Activated T-cell treated with anti-CD3 and anti-CD28 coated beads, Interleukin-2, amount 50 U/mL, for 1 hour (primary cell): ENCODE measurements around the gene PPP3CB.

Experiments
- DNase-seq: peaks from one replicate; pipeline ENCODE4 v3.0.0-alpha.2; 2020

Gene PPP3CB

GRCh38 chr10:73478636-73479035, 17.2 kb downstream of the PPP3CB start:
- DNase-seq = no peak

DNA sequence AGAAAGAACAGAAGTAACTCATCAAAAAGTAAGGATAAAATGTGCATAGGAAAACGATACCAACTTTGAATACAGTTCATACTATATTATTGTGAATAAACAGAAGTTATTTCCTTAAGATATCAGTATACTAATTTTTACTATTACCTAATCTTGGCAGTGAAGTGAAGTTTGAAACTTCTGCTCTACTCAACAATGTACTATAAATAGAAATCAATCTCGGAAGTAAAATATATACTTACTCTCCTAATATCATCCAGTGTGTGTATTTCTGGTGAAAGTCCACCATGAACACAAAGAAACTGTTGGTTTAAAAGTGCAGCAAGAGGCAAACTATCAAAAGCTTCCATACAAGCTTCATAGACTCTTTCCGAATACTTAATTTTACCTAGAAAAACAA, 24.6 kb downstream of the PPP3CB start:
- no peak for DNase-seq

DNA sequence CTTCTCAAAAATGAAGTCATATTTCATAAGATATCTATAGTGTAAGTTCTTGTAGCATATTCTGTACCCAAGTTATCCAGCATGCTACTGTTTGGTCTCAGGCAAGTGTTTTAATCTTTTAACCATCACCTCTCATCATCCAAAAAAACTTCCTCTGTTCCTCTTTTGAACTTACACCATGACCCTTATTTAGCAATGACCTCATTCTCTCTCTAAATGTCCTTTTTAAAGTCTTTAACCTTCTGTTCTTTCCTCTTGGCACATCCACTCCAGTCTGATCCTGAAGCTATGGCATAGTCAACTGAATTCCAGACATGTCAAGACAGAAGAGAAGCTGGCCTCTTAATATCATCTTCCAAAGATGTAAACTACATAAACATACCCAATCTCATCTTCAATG, 26.2 kb downstream of the PPP3CB start:
- no peak for DNase-seq

- DNase-seq = no peak
These were observed 28.6 kb downstream of the PPP3CB start for GRCh38 chr10:73467206-73467605.

DNA sequence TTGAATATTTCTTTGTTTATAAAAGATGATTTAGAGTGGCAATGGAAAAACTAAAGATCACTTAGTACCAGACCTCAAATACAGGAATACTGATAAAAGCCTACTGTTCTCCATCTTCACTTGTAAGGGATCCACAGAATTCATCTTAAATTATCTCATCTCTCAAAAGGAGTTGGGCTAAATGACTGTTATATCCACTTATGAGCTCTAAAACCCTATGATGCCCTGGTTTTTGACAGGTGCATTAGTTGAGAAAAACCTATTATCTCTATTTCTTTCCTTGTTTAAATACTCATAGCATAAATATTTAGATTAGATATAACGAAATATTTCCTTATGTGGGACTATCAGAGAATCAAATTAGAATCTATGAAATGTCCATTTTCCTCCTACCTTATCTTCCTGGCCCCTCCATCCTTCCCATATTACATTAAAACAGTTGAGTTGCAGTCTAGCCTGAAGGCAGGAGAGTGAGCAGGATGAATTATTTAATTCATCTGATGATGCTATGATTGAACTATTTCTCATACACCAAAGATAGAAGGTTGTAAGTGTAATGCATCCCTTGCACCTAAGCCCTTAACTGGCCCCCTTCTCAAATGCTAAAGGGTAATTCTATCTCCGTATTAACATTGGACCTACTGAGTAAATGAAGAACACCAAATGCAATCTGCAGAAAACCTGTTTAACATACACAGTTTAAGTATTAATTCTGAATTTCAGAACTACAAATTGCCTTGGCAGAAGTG, 29.7 kb downstream of the PPP3CB start:
- DNase-seq = no peak

- DNase-seq = no peak
These were observed 34.9 kb downstream of the PPP3CB start for GRCh38 chr10:73460897-73461296.

- DNase-seq = no peak
These were observed 36.0 kb downstream of the PPP3CB start for GRCh38 chr10:73459683-73460314.

DNA sequence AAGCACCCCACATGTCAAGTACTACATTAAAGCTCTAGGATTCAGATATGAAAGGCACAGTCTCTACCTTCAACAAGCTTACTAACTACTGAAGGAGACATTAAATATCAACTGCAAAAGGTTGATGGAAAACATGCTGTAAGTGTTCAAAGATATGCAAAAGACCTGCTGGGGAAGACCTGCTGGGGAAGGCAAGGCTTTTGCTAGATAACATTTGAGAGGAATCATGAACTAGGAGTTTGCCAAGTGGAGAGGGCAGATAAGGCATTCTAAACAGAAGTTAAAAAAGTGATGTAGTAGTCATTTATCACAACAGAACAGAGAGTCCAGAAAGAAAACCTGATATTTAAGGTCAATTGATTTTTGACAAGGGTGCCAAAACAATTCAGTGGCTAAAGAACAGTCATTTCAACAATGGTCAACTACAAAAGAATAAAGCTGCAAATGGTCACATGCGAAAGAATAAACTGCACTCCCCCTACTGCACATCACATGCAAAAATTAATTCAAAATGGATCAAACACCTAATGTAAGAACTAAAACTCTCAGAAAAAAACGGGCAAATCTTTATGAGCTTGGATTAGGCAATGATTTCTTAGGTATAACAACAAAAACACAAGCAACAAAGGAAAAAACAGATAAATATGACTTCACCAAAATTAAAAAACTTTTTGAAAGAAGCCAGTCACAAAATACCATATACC, 39.5 kb downstream of the PPP3CB start:
- no peak for DNase-seq

GRCh38 chr10:73449113-73449512, 46.7 kb downstream of the PPP3CB start:
- no peak for DNase-seq

DNA sequence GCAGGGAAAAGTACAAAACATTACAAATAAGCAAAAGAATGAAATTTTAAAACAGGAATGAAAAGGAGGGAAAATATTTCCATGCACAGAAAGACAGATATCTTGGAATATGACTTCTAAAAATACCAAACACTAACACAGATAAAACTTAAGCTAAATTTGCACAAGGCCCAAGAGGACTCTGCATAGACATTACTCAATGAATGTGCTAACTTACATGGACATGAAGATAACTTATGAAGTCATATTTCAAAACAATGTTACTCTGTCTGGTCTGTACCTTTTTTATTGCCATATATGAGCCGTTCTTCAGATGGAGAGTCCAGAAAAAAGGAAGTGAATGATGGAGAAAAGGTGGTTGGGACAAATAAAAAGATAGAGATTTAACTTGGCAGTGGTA, 47.4 kb downstream of the PPP3CB start:
- DNase-seq = no peak

DNA sequence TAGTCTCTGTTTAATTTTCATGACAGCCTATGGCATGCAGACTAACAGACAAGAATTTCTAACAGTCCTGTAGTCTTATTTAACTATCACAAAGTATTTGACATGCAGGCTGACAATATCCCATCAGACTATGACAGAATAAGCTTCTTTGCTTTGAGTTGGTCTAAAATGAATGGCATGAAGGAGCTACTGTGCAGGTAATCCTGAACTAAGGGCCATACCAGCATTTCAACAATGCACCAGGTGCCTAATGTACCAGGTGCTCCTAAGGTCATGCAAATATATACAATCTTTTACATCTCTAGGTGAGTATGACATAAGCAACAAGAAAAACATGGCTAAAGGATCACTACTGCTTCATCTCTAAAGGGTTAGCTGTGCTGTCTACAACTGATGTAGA, 48.9 kb downstream of the PPP3CB start:
- no peak for DNase-seq

GRCh38 chr10:73444457-73444856, 51.4 kb downstream of the PPP3CB start:
- no peak for DNase-seq

GRCh38 chr10:73439605-73440312, 56.1 kb downstream of the PPP3CB start:
- DNase-seq = no peak

GRCh38 chr10:73439055-73439454, 56.8 kb downstream of the PPP3CB start:
- DNase-seq = no peak

GRCh38 chr10:73433538-73433867, 62.3 kb downstream of the PPP3CB start, which contains the start of gene MSS51:
Gene MSS51 (minus strand): TSS chr10:73433561. CDS start chr10:73428284, 5,277 bp downstream.
- DNase-seq = no peak

DNA sequence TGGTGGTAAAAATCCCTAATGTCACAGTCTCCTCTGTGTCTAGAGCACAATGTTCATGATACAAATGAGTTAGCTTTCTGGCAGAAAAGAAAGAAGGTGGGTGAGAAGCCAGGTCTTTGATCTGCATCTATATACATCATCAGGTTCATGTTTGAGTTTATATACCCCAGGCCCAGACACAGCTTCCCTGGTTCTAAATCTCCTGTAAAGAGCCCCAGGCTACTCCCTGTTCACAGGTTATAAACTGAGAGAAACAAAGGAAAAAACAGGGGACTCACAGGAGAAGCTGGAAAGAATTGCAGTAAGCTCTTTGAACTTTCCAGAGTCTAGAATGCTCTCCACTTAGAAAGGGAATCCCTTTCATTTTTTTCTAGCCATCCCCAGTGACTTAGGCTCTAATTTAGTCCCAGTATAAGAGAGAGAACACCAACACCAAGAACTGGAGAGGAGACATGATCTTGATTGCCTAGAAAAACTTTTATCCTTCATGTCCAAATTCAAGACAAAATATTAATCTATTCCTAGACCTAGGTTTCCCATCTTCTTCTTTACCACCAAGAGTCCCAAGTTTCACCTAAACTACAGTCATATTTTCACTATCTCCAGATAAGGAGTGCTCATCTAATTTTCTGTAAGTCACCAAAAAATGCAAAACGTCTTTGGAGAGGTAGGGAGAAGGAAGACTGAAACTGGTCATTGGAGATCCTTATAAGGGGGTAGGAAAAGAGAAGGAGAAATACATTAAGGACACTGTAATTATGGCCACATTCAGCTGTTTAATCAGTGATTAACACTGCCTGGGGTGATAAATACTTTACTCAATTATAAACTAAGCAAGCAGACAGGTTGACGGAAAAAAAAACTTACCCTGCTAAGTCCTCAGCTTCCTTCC, 62.9 kb downstream of the PPP3CB start:
- DNase-seq = no peak

DNA sequence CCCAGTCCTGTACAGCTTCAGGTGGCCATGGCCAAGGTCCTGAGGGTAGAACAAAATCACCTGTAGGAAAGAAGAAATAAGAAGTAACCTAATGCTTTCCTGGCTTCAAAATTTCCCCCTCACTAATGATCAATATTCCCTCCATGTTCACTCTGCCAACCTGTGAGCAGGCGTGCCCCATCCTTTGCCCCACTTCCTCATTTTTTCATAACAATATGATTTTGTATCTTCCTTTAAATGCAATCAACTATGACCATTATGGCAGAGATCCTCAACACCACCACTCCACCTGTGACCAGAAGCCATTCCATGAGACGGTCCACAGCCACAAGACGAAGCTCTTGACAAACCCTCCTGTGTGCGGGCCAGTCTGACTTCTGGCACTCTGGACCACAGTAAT, 69.5 kb downstream of the PPP3CB start:
- DNase-seq = no peak

GRCh38 chr10:73424478-73424877, 71.3 kb downstream of the PPP3CB start:
- DNase-seq = no peak

DNA sequence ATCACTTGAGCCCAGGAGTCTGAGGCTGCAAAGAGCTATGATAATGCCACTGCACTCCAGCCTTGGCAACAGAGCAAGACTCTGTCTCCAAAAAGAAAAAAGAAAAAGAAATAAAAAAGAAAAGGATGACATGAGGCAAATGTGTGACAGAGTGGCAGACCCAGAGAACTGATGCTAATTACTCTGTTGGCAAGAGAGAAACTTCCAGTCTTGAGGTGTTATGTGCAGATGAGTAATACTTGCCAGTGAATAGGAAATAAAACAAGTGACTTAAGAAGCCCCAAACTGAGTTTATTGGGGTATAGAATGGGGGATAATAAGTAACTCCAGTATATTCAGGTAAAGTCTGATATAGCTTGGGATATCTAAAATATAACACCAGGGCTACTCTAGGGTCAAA, 72.5 kb downstream of the PPP3CB start:
- no peak for DNase-seq

DNA sequence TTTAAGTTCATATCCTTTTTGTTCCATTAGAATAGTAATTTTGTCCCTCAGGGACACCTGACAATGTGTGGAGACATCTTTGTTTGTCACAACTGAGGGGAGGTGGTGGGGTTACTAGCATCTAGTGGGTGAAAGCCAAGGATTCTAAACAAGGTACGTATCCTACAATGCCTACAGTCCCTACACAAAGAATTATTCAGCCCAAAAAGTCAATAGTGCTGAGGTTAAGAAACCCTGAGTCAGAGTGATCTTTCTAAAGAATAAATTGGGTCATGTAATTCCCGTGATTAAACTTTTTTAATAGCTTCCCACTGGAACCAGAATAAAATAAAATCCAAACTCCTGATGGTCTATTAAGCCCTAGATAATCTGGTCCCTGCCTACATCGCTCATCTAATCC, 79.3 kb downstream of the PPP3CB start:
- no peak for DNase-seq

GRCh38 chr10:73414230-73414945, 81.4 kb downstream of the PPP3CB start:
- DNase-seq = no peak
